Activated T-cell treated with anti-CD3 and anti-CD28 coated beads, Interleukin-2, amount 50 U/mL, for 4 hours (primary cell): ENCODE data around the gene UTF1. TPM values are rescaled to one million over a fixed set of nuclear protein-coding genes. Genes with fewer than 3 reads are reported as not detected.

Experiments used
- total RNA-seq, 3 donors: library from RNA; stranded (reverse); gene quantifications; one replicate each; pipeline ENCODE4 v1.2.1, GENCODE V29; 2021

UTF1 gene
- total RNA-seq, 3 donors from 2014 or later = 0.25 TPM; not detected in 2

Other genes with a start within 250 kb of the UTF1 start
- not detected for gene ADGRA1, start 142.3 kb upstream of the UTF1 start, total RNA-seq
- gene KNDC1, start 70.0 kb upstream of the UTF1 start, total RNA-seq = under 1 TPM in 1 of 3 donors, not detected in 2; 0.05 TPM
- not detected for gene VENTX, start 7.6 kb downstream of the UTF1 start, total RNA-seq
- 10 to 100 TPM; 62.8 to 72.7 (median 70.7) TPM for gene ADAM8, start 46.7 kb downstream of the UTF1 start, total RNA-seq
- gene TUBGCP2, start 78.7 kb downstream of the UTF1 start, total RNA-seq = 10 to 100 TPM; 59.6 to 67.9 (median 62.6) TPM
- gene ZNF511, start 78.7 kb downstream of the UTF1 start, total RNA-seq = 100 to 1,000 TPM in 1 of 3 donors, 10 to 100 TPM in 2; 84.4 to 117 (median 97.3) TPM
- not detected for gene CALY, start 106.7 kb downstream of the UTF1 start, total RNA-seq
- gene PRAP1, start 117.2 kb downstream of the UTF1 start, total RNA-seq = not detected
- 10 to 100 TPM; 40.7 to 47.4 (median 46.6) TPM for gene FUOM, start 127.8 kb downstream of the UTF1 start, total RNA-seq
- 10 to 100 TPM; 53.1 to 55.6 (median 53.9) TPM for gene ECHS1, start 143.1 kb downstream of the UTF1 start, total RNA-seq
- gene PAOX, start 149.0 kb downstream of the UTF1 start, total RNA-seq = 1 to 10 TPM; 2.6 to 3.2 (median 2.9) TPM
- 10 to 100 TPM; 60.3 to 68.1 (median 67.1) TPM for gene MTG1, start 163.9 kb downstream of the UTF1 start, total RNA-seq
- not detected for gene SPRN, start 194.4 kb downstream of the UTF1 start, total RNA-seq
- 1 to 10 TPM; 1.1 to 1.8 (median 1.8) TPM for gene SCART1, start 223.7 kb downstream of the UTF1 start, total RNA-seq